Measurements from ENCODE around the gene DNAH11. TPM values are rescaled to one million over a fixed set of nuclear protein-coding genes. Genes with fewer than 3 reads are reported as not detected.

The DNAH11 gene
- total and polyA plus RNA-seq, 2 of the 8 experiments (the other 6 are each of a cell fraction or from before 2014, with no cell fraction given), result 1.8 to 4.9 TPM

DNA sequence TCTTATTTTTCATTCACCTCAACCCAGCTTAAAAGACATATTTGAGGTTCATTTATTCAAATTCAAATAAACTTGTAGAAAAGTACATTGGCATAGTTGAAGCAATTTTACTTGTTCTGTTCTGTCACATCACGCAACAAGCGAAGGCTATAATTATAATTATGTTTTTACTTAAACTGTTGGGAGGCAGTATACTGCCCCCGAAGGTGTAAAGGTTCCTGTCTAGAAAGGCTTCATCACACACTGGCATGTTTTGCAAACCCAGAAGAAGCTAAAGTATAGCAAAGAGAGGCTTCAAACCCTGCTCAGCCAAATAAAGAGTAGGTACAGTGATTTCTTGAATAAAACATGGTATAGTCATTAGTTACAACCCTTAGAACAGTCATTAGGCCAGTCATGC is 340.2 kb downstream of the DNAH11 start:
- Histone ChIP-seq H3K23ac (ENCODE audit: insufficient read length) (no peak overlapping the region), H3K4me1 (replicated peaks in 1 of 4; ENCODE audit: control insufficient read depth in 3 of 4, insufficient read depth in 4 of 4, low read length in 3 of 4) (peaks cover 0 to 5% (median 0%) of the 10 kb centered on the region in 4 experiments; a peak in 3 of 7 replicates), H3K36me3 (ENCODE audit: control insufficient read depth in 2 of 4, insufficient read depth in 4 of 4, low read length in 3 of 4) (no peaks in the 10 kb centered on the region), H3K4me2 (ENCODE audit: insufficient read depth in 1 of 2, low read depth in 2 of 2, low read length in 2 of 2) (no peak overlapping the region), H4K8ac (ENCODE audit: extremely low read depth, insufficient read depth, low read length) (no peak overlapping the region), H3K4me3 (ENCODE audit: extremely low read depth in 1 of 4, insufficient read depth in 2 of 4, low read depth in 3 of 4, low read length in 4 of 4) (no peak overlapping the region), H2BK20ac (ENCODE audit: low read length) (no peak overlapping the region), H3K9ac (replicated peaks in 1 of 4; ENCODE audit: extremely low read depth in 1 of 4, low read depth in 3 of 4, low read length in 3 of 4) (no peak overlapping the region), H3K23me2 (ENCODE audit: low read depth, low read length) (no peaks in the 10 kb centered on the region), H3K4ac (replicated peaks; ENCODE audit: insufficient read length, low read depth, low read length) (no peak overlapping the region), H2BK15ac (ENCODE audit: low read length) (no peak overlapping the region), H2AK5ac (ENCODE audit: low read depth, low read length) (no peak overlapping the region), H4K20me1 (replicated peaks in 1 of 2; ENCODE audit: control insufficient read depth in 1 of 2, insufficient read depth in 2 of 2, low read length in 2 of 2) (no peaks in the 10 kb centered on the region), H2BK5ac (ENCODE audit: low read depth, low read length) (no peak overlapping the region), H3K9me3 (ENCODE audit: insufficient read depth in 2 of 2, low read depth in 1 of 2, low read length in 1 of 2) (no peaks in the 10 kb centered on the region), H3K56ac (replicated peaks; ENCODE audit: insufficient read length, low read depth, low read length) (no peak overlapping the region), H2AFZ (ENCODE audit: low read length) (no peak overlapping the region), H3K27ac (ENCODE audit: low read depth, low read length) (no peak overlapping the region), H3K79me2 (ENCODE audit: control insufficient read depth in 1 of 2, insufficient read depth in 2 of 2, low read length in 2 of 2) (no peaks in the 10 kb centered on the region), H4K91ac (replicated peaks; ENCODE audit: insufficient read length, low read length) (no peak overlapping the region), H2BK120ac (replicated peaks; ENCODE audit: low read depth, low read length) (no peak overlapping the region), H3K27me3 (replicated peaks in 1 of 4; ENCODE audit: control insufficient read depth in 3 of 4, extremely low read depth in 1 of 4, insufficient read depth in 3 of 4, low read length in 3 of 4) (no peaks in the 10 kb centered on the region), H4K5ac (ENCODE audit: insufficient read length, low read depth, low read length) (no peak overlapping the region), H3K79me1 (ENCODE audit: low read depth, low read length) (no peaks in the 10 kb centered on the region), H3K18ac (ENCODE audit: extremely low read depth, low read length) (no peak overlapping the region), H3K14ac (ENCODE audit: insufficient read length) (no peak overlapping the region), H2BK12ac (ENCODE audit: low read depth, low read length) (no peak overlapping the region)
- POLR2A ChIA-PET (ENCODE audit: partially characterized antibody), result interaction anchor here (0.6 to 2.0 kb wide), 4 partner anchors 12 to 637 kb away, joined by 3 to 5 read pairs (median 4); no protein-coding TSS in a partner anchor
- WGBS, 2 experiments (ENCODE audit: extremely low coverage in 1 of 2, insufficient coverage in 1 of 2, insufficient read length in 1 of 2, insufficient replicate concordance in 2 of 2, low coverage in 1 of 2, low lambda C conversion rate in 2 of 2, missing lambda C conversion rate in 1 of 2), result 95% methylated on average over 3 of the region's 3 CpGs; no CpG with 5 or more reads in 1 of the 2 experiments
- CTCF ChIA-PET (ENCODE audit: partially characterized antibody), result interaction anchor here (0.7 to 2.4 kb wide), 7 partner anchors 8 to 52 kb away, joined by 3 to 15 read pairs (median 4); no protein-coding TSS in a partner anchor
- DNase-seq (ENCODE audit: low read depth in 1 of 2, low spot score in 2 of 2), result no peak
- no peak for FAIRE-seq
- TF ChIP-seq SIRT6 (IDR thresholded peaks at IDR 0.05; ENCODE audit: low read length) (no peak), RBBP5 (IDR thresholded peaks at IDR 0.05; ENCODE audit: borderline replicate concordance, low read depth, low read length) (no peak), BACH1 (IDR thresholded peaks at IDR 0.05; ENCODE audit: low read length) (no peak), RAD21 (IDR thresholded peaks at IDR 0.05 in 1 of 2, conservative IDR thresholded peaks at IDR 0.05 in 1 of 2; ENCODE audit: low read depth in 2 of 2, low read length in 2 of 2) (0 out of 4 replicates have a peak, but pooled peaks of 1 of the 2 experiments have one; percentile 7)
- TF ChIP-seq, protein P1, sequence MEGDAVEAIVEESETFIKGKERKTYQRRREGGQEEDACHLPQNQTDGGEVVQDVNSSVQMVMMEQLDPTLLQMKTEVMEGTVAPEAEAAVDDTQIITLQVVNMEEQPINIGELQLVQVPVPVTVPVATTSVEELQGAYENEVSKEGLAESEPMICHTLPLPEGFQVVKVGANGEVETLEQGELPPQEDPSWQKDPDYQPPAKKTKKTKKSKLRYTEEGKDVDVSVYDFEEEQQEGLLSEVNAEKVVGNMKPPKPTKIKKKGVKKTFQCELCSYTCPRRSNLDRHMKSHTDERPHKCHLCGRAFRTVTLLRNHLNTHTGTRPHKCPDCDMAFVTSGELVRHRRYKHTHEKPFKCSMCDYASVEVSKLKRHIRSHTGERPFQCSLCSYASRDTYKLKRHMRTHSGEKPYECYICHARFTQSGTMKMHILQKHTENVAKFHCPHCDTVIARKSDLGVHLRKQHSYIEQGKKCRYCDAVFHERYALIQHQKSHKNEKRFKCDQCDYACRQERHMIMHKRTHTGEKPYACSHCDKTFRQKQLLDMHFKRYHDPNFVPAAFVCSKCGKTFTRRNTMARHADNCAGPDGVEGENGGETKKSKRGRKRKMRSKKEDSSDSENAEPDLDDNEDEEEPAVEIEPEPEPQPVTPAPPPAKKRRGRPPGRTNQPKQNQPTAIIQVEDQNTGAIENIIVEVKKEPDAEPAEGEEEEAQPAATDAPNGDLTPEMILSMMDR (IDR thresholded peaks at IDR 0.05; ENCODE audit: control extremely low read depth in 1 of 3, insufficient read depth in 1 of 3, low read depth in 1 of 3, low read length in 3 of 3), result peak in 1 of 3 experiments; percentile 21; a peak in 1 of 4 replicates
